HEK293 (cell line): ENCODE results near the gene PHACTR2.

ENCODE experiments used
- CTCF ChIP-seq: fragments of 450-650 bp; formaldehyde crosslinking; IDR thresholded peaks from 2 replicates; pipeline ENCODE4 v1.5.1; 2016; ENCODE audit warnings: missing biosample characterization, missing genetic modification characterization
- ZBTB7A ChIP-seq: fragments of 450-650 bp; formaldehyde crosslinking; IDR thresholded peaks from 2 replicates; pipeline ENCODE4 v1.5.1; 2016; ENCODE audit warnings: low read depth, missing biosample characterization, missing genetic modification characterization
- ZNF114 ChIP-seq: fragments of 450-650 bp; formaldehyde crosslinking; IDR thresholded peaks from 2 replicates; pipeline ENCODE4 v1.5.0; 2017; ENCODE audit warnings: missing biosample characterization, missing genetic modification characterization
- ZNF292 ChIP-seq: fragments of 450-650 bp; formaldehyde crosslinking; IDR thresholded peaks from 2 replicates; pipeline ENCODE4 v1.5.1; 2016; ENCODE audit warnings: low read depth, missing biosample characterization, missing genetic modification characterization, borderline replicate concordance
- ZNF341 ChIP-seq: fragments of 450-650 bp; formaldehyde crosslinking; IDR thresholded peaks from 2 replicates; pipeline ENCODE4; 2016; ENCODE audit warnings: low read depth, missing biosample characterization, missing genetic modification characterization
- ZSCAN23 ChIP-seq: fragments of 450-650 bp; formaldehyde crosslinking; IDR thresholded peaks from 2 replicates; pipeline ENCODE4 v1.5.1; 2016; ENCODE audit warnings: missing biosample characterization, missing genetic modification characterization
- TF ChIP-seq, protein P1 (sequence below): fragments of 450-650 bp; formaldehyde crosslinking; IDR thresholded peaks from 2 replicates; pipeline ENCODE4 v1.5.1; 2016; ENCODE audit warnings: missing biosample characterization, missing genetic modification characterization

- no peak for TF ChIP-seq ZNF341 (tag by site-specific recombination)
- no peak for TF ChIP-seq ZBTB7A (tag by site-specific recombination)
- no peak for TF ChIP-seq ZNF292 (tag by site-specific recombination)
- no peak for TF ChIP-seq ZSCAN23
- no peak for TF ChIP-seq CTCF (tag by site-specific recombination)
- TF ChIP-seq, protein P1, sequence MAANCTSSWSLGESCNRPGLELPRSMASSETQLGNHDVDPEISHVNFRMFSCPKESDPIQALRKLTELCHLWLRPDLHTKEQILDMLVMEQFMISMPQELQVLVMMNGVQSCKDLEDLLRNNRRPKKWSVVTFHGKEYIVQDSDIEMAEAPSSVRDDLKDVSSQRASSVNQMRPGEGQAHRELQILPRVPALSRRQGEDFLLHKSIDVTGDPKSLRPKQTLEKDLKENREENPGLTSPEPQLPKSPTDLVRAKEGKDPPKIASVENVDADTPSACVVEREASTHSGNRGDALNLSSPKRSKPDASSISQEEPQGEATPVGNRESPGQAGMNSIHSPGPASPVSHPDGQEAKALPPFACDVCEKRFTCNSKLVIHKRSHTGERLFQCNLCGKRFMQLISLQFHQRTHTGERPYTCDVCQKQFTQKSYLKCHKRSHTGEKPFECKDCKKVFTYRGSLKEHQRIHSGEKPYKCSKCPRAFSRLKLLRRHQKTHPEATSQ (tag by site-specific recombination) = no peak
- no peak for TF ChIP-seq ZNF114 (tag by site-specific recombination)
Measured at GRCh38 chr6:143734641-143735063, 56.9 kb downstream of the PHACTR2 start.
